Heart left ventricle (tissue), 16 donors: ENCODE results near the gene PREX1. TPM values are rescaled to one million over a fixed set of nuclear protein-coding genes. Genes with fewer than 3 reads are reported as not detected.

Experiments
- ATAC-seq, 4 donors: fragments of 200-7000 bp; cut with Tn5 transposase; one replicate each; pipeline ENCODE4 v1.9.1; 2020 to 2022; ENCODE audit warnings: moderate library complexity in 4 of 4, mild to moderate bottlenecking in 3 of 4, moderate number of reproducible peaks in 1 of 4
- DNase-seq, 5 donors: peaks; one replicate each; pipeline ENCODE4 v3.0.0-alpha.2; 2020
- H3K27ac ChIP-seq, 12 donors: fragments of 200-600 bp; sonication (generic) in 4 of 12; one replicate each; pipeline versions ENCODE4 v1.5.0 to v1.8.0; 2016 to 2022; ENCODE audit warnings: mild to moderate bottlenecking in 2 of 12
- H3K27me3 ChIP-seq, 9 donors: fragments of 200-600 bp; sonication (generic) in 2 of 9; one replicate each; pipeline versions ENCODE4 v1.5.1 to v1.8.0; 2016 to 2022; ENCODE audit warnings: mild to moderate bottlenecking in 3 of 9
- H3K36me3 ChIP-seq, 9 donors: fragments of 200-600 bp; sonication (generic) in 2 of 9; one replicate each; pipeline versions ENCODE4 v1.5.0 to v1.8.0; 2018 to 2022; ENCODE audit warnings: mild to moderate bottlenecking in 2 of 9
- H3K4me1 ChIP-seq, 12 donors: fragments of 200-600 bp; sonication (generic) in 4 of 12; one replicate each; pipeline versions ENCODE4 v1.5.0 to v1.8.0; 2016 to 2022; ENCODE audit warnings: mild to moderate bottlenecking in 3 of 12
- H3K4me3 ChIP-seq, 12 donors: fragments of 200-600 bp; sonication (generic) in 4 of 12; one replicate each; pipeline versions ENCODE4 v1.5.0 to v1.8.0; 2017 to 2022; ENCODE audit warnings: mild to moderate bottlenecking in 9 of 12, moderate library complexity in 4 of 12
- H3K9me3 ChIP-seq, 12 donors: fragments of 200-600 bp; sonication (generic) in 4 of 12; one replicate each; pipeline versions ENCODE4 v1.5.0 to v1.8.0; 2016 to 2022; ENCODE audit warnings: mild to moderate bottlenecking in 1 of 12
- CTCF ChIP-seq, 12 donors: fragments of 200-600 bp; sonication (generic) in 4 of 12; IDR thresholded peaks; one replicate each; pipeline versions ENCODE4 v1.5.0 to v1.8.0; 2018 to 2022; ENCODE audit warnings: antibody characterized with exemption in 12 of 12, mild to moderate bottlenecking in 5 of 12
- POLR2A ChIP-seq, 2 donors: fragments of 450-650 bp; IDR thresholded peaks; one replicate each; pipeline ENCODE4 v1.6.1; 2017; ENCODE audit warnings: antibody characterized with exemption in 2 of 2, mild to moderate bottlenecking in 2 of 2, moderate library complexity in 2 of 2
- WGBS, 4 donors: extraction: QIAGEN DNeasy Blood & Tissue Kit in 2 of 4; methylation state at CpG; one replicate each; pipeline versions ENCODE4 v1.1.5 to v1.1.7; 2013 to 2018; 5-methylcytosine and 5-hydroxymethylcytosine counted together
- intact Hi-C, 10 donors: fragments of 100-400 bp; cut with DNase I; formaldehyde crosslinking; loops; one replicate each; pipeline versions ENCODE4 v1.11.1 to v1.14.2; 2022
- polyA plus RNA-seq, 2 donors: library from polyadenylated mRNA; stranded (reverse); fragments of 200-250 nt; gene quantifications; one replicate each; pipeline ENCODE4 v1.2.3, GENCODE V29; 2013
- total RNA-seq, 9 donors: library from RNA; depleted of rRNA in 2 of 9; stranded (reverse); fragments of >200 nt in 2 of 9; fragmentation: NEBNext Ultra II Directional in 3 of 9; extraction: Animal tissue kit (Norgen Biotek cat#: 25700) in 3 of 9; gene quantifications; one replicate each; pipeline versions ENCODE4 v1.1.0 to v1.2.4, GENCODE V29; 2016 to 2023
- donor health status: ischemic (EF 13 %, LVEDD 7.1; RV severe dilation, severe dysfunction).
- donor health status: healthy with polysubstance abuse.
- donor health status: DM: no; HTN: yes; CAD: no.
- donor health status: DM: no; HTN: no; CAD: no.
- donor health status: ischemic (EF 25% LVEDD 6.9; RV normal size, moderate dysfunction).
- donor health status: ischemic (EF 25% LVEDD 5.7; RV mildly dilated, moderate dysfunction).
- donor health status: healthy.
- donor health status: DM: yes; HTN: yes; CAD: no.
- donor health status: ischemic (EF 35%, LVEDD 5.7; RV mildly dilated, moderate dysfunction).
- donor health status: nonischemic (EF 11% LVEDD 7.7; RV severe dilation, severe dysfunction).
- donor health status: DM: yes; HTN: yes; CAD: no.
- donor health status: PGD.
- donor health status: ischemic (EF 29% LVEDD 5.4; RV normal size, mild dysfunction).
- donor health status: nonischemic (EF 23%, LVEDD 6.1; RV moderate dilation, normal function).

PREX1 gene
- total and polyA plus RNA-seq, 11 donors, result 7.2 to 41.5 (median 11.9) TPM

DNA sequence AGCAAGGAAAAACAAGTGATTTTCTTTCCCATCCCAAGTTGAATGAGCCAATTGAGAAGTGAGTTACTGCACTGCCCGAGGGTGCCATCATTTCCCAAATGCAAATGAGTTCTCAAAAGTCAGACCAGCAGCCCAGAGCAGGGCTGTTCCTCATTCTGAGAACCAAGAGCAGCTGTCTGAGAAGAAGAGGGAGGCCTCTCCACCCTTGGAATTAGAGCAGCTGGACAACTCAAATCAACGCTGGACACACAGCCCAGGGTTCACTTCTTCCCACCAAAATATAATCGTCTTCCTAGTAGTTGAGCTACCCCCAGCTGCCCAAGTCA lies 4.6 kb upstream of the PREX1 start:
- peak in 1 of 4 donors; percentile 48 for ATAC-seq
- TF ChIP-seq CTCF (IDR thresholded peaks at IDR 0.05), result no peak
- TF ChIP-seq POLR2A (IDR thresholded peaks at IDR 0.05), result no peak
- H3K4me3 ChIP-seq, result no peak overlapping the region

GRCh38 chr20:48831718-48832404 lies 4.1 kb upstream of the PREX1 start:
- TF ChIP-seq CTCF (IDR thresholded peaks at IDR 0.05) (no peak), POLR2A (IDR thresholded peaks at IDR 0.05) (no peak)
- no peaks in the 10 kb centered on the region for H3K9me3 ChIP-seq
- H3K36me3 ChIP-seq, result no peaks in the 10 kb centered on the region
- H3K4me1 ChIP-seq, result peaks cover 0 to 46% (median 16%) of the 10 kb centered on the region in 12 donors
- peak overlapping the region in 7 of 12 donors; percentile 10 to 88 (median 46) for H3K27ac ChIP-seq
- no peak overlapping the region for H3K4me3 ChIP-seq
- H3K27me3 ChIP-seq, result no peaks in the 10 kb centered on the region
- intact Hi-C loops, result loop anchor here in 1 of 10 donors (10.0 kb wide), 1 partner anchor 63 kb away; no protein-coding TSS in a partner anchor
- 23 to 25% (median 24%) methylated on average over 7 of the region's 7 CpGs for WGBS, 4 donors
- ATAC-seq, result peak; percentile 43 to 69 (median 52)
- DNase-seq, result peak in 4 of 5 donors; percentile 57 to 81 (median 74)

More for the DNA sequence above, 4.6 kb upstream of the PREX1 start:
- Histone ChIP-seq H3K27me3 (no peaks in the 10 kb centered on the region), H3K4me1 (peaks cover 0 to 46% (median 16%) of the 10 kb centered on the region in 12 donors), H3K36me3 (no peaks in the 10 kb centered on the region), H3K9me3 (no peaks in the 10 kb centered on the region), H3K27ac (peak overlapping the region in 5 of 12 donors; percentile 22 to 88 (median 54))
- 56 to 68% (median 62%) methylated on average over 3 of the region's 3 CpGs for WGBS, 4 donors
- no peak for DNase-seq
- intact Hi-C loops, result loop anchor here in 1 of 10 donors (10.0 kb wide), 1 partner anchor 62 kb away; no protein-coding TSS in a partner anchor

DNA sequence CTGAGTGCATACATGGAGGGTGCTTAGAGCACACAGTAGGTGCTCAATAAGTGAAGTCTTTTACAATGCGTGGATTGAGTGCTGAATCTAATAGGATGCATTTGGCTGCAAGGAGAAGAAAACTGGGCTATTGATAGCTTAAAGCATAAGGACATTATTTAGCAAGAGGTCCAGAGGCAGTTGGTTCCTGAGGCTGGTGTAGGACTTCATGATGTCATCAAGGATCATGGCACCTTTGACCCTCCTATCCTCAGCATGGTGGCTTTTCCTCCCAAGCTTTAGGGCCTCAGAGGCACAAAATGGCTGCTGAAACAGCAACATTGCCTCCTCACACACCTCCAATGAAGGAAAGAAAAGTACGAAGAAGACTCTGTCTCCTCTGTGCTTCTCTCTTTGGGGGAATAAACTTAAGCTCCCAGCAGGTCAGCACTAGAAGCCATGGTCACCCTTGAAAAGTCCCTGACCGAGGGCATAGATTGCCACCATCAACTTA lies 3.1 kb upstream of the PREX1 start:
- H3K27me3 ChIP-seq, result no peaks in the 10 kb centered on the region
- ATAC-seq, result no peak
- intact Hi-C loops, result loop anchor here in 1 of 10 donors (10.0 kb wide), 1 partner anchor 64 kb away; no protein-coding TSS in a partner anchor
- H3K4me3 ChIP-seq, result no peak overlapping the region
- no peaks in the 10 kb centered on the region for H3K9me3 ChIP-seq
- H3K27ac ChIP-seq, result peak overlapping the region in 2 of 12 donors; percentile 10 to 88
- WGBS, 4 donors, result 95 to 98% (median 98%) methylated on average over 3 of the region's 3 CpGs
- H3K36me3 ChIP-seq, result no peaks in the 10 kb centered on the region
- no peak for DNase-seq
- peaks cover 0 to 46% (median 16%) of the 10 kb centered on the region in 12 donors for H3K4me1 ChIP-seq
- TF ChIP-seq POLR2A (IDR thresholded peaks at IDR 0.05) (no peak), CTCF (IDR thresholded peaks at IDR 0.05) (no peak)

DNA sequence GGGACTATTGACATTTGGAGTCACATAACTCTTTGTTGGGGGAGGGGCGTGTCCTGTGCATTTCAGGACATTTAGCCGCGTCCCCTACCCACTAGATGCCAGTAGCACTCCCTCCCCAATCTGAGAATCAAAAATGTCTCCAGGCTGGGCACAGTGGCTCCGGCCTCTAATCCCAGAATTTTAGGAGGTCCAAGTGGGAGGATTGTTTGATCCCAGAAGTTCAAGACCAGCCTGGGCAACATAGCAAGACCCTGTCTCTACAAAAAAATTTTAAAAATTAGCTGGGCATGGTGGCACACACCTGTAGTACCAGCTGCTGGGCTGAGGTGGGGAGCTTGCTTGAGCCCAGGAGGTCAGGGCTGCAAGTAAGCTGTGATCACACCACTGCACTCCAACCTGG lies 2.1 kb upstream of the PREX1 start:
- DNase-seq (no peak), ATAC-seq (no peak)
- Histone ChIP-seq H3K36me3 (no peaks in the 10 kb centered on the region), H3K27me3 (no peaks in the 10 kb centered on the region), H3K27ac (peak overlapping the region in 1 of 12 donors; percentile 88), H3K9me3 (no peaks in the 10 kb centered on the region), H3K4me3 (no peak overlapping the region), H3K4me1 (peaks cover 0 to 52% (median 17%) of the 10 kb centered on the region in 12 donors)
- intact Hi-C loops, result loop anchor here (5.0 to 10.0 kb wide), 10 partner anchors 65 to 175 kb away; no protein-coding TSS in a partner anchor
- no peak for TF ChIP-seq POLR2A (IDR thresholded peaks at IDR 0.05)
- no peak for TF ChIP-seq CTCF (IDR thresholded peaks at IDR 0.05)
- WGBS, 4 donors, result 79 to 97% (median 95%) methylated on average over 4 of the region's 4 CpGs
